BLaER1 (cell line): ENCODE data around the gene ASCC1.

ENCODE experiments used
- H3K27ac ChIP-seq: shearing (Covaris generic); formaldehyde crosslinking; 2 replicates; pipeline ENCODE4 v1.8.1; 2022
- H3K27me3 ChIP-seq: shearing (Covaris generic); formaldehyde crosslinking; 2 replicates; pipeline ENCODE4 v1.8.1; 2022
- H3K36me3 ChIP-seq: shearing (Covaris generic); formaldehyde crosslinking; 2 replicates; pipeline ENCODE4 v1.8.1; 2022
- H3K4me1 ChIP-seq: shearing (Covaris generic); formaldehyde crosslinking; 2 replicates; pipeline ENCODE4 v1.8.1; 2022
- H3K4me2 ChIP-seq: shearing (Covaris generic); formaldehyde crosslinking; 2 replicates; pipeline ENCODE4 v1.8.1; 2022
- H3K4me3 ChIP-seq: shearing (Covaris generic); formaldehyde crosslinking; 2 replicates; pipeline ENCODE4 v1.8.1; 2022
- H3K9ac ChIP-seq: shearing (Covaris generic); formaldehyde crosslinking; 2 replicates; pipeline ENCODE4 v1.8.1; 2022
- H3K9me3 ChIP-seq: shearing (Covaris generic); formaldehyde crosslinking; 2 replicates; pipeline ENCODE4 v1.8.1; 2022
- H4K20me1 ChIP-seq: shearing (Covaris generic); formaldehyde crosslinking; 2 replicates; pipeline ENCODE4 v1.8.1; 2022
- Cebpa-rat ChIP-seq: shearing (Covaris generic); IDR thresholded peaks from 2 replicates; pipeline ENCODE4 v1.8.1; 2022

ASCC1 gene

DNA sequence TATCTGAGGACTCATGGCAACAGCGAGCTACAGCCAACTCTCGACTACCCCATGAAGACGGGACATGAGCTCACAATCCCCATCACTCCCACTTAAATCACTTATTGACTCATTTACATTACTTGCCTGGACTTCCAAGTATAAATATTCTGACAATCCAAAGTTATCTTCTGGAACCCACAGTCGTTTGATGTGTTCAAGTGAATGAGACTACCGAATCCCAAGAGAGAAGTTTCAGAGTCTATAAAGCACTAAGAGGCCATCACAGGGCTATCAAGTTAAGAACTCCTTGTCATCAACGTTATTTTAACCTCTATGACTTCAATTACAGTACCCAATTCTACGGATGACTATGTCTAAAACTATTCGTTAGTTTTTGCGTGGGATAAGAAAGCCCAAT, 11.8 kb downstream of the ASCC1 start:
- H3K27ac ChIP-seq, result no peak overlapping the region

DNA sequence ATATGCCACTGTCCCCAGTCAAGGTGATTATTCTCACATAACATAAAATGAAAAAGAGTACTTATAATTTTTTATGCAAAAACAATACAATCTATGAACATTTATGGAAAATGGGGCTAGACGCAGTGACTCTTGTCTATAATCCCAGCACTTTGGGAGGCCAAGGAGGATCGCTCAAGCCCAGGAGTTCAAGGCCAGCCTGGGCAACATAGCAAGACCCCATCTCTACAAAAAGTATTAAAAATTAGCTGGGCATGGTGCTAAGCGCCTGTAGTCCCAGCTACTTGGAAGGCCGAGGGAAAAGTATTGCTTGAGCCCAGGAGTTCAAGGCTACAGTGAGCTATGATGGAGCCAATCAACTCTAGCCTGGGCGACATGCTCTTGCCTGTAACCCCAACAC, 14.8 kb downstream of the ASCC1 start:
- Histone ChIP-seq H4K20me1 (peaks cover 7% of the 10 kb centered on the region; the same call in 1 of the 2 replicates), H3K4me2 (no peak overlapping the region), H3K4me1 (peaks cover 20% of the 10 kb centered on the region), H3K36me3 (peaks cover 77% of the 10 kb centered on the region), H3K9me3 (no peaks in the 10 kb centered on the region), H3K4me3 (no peak overlapping the region), H3K27me3 (no peaks in the 10 kb centered on the region), H3K27ac (no peak overlapping the region), H3K9ac (no peak overlapping the region)
- no peak for TF ChIP-seq Cebpa-rat

More for the DNA sequence above, 11.8 kb downstream of the ASCC1 start:
- Histone ChIP-seq H3K4me2 (peak overlapping the region; percentile 65), H3K36me3 (peaks cover 89% of the 10 kb centered on the region), H3K9me3 (no peaks in the 10 kb centered on the region), H3K9ac (no peak overlapping the region), H4K20me1 (peaks cover 7% of the 10 kb centered on the region; the same call in 1 of the 2 replicates), H3K4me1 (peaks cover 20% of the 10 kb centered on the region), H3K27me3 (no peaks in the 10 kb centered on the region), H3K4me3 (no peak overlapping the region)
- no peak for TF ChIP-seq Cebpa-rat

DNA sequence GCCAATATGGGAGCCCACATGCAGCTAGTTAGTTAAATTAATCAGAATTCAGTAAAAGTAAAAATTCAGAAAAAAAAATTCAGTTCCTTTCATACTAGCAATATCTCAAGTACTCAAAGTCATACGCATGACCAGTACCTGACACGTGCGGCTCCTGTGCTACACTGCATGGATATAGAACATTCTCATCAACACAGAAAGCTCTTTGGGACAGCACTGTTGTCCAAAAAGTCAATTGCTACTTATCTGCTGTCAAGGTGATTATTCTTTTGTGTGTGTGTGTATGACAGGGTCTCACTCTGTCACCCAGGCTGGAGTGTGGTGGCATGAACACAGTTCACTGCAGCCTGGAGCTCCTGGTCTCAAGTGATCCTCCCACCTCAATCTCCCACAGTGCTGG, 15.2 kb downstream of the ASCC1 start:
- Histone ChIP-seq H4K20me1 (peaks cover 7% of the 10 kb centered on the region; the same call in 1 of the 2 replicates), H3K4me2 (no peak overlapping the region), H3K4me3 (no peak overlapping the region), H3K9ac (no peak overlapping the region), H3K27ac (no peak overlapping the region), H3K9me3 (no peaks in the 10 kb centered on the region), H3K4me1 (peaks cover 20% of the 10 kb centered on the region), H3K27me3 (no peaks in the 10 kb centered on the region), H3K36me3 (peaks cover 77% of the 10 kb centered on the region)
- no peak for TF ChIP-seq Cebpa-rat

DNA sequence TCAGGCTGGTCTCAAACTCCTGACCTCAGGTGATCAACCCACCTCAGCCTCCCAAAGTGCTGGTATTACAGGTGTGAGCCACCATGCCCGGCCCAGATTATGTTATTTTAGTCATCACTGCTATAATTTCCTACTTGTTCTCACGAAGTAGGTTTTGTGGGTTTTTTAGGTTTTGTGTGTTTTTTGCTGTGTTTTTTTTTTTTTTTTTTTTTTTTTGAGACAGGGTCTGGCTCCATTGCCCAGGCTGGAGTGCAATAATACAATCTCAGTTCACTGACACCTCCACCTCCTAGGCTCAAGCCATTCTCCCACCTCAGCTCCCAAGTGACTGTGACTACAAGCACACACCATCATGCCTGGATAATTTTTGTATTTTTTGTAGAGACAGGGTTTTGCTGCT, 21.1 kb downstream of the ASCC1 start:
- Histone ChIP-seq H4K20me1 (no peaks in the 10 kb centered on the region), H3K9ac (no peak overlapping the region), H3K36me3 (peaks cover 71% of the 10 kb centered on the region), H3K4me1 (no peaks in the 10 kb centered on the region), H3K27me3 (no peaks in the 10 kb centered on the region), H3K4me2 (no peak overlapping the region), H3K27ac (no peak overlapping the region), H3K4me3 (no peak overlapping the region), H3K9me3 (no peaks in the 10 kb centered on the region)
- no peak for TF ChIP-seq Cebpa-rat

DNA sequence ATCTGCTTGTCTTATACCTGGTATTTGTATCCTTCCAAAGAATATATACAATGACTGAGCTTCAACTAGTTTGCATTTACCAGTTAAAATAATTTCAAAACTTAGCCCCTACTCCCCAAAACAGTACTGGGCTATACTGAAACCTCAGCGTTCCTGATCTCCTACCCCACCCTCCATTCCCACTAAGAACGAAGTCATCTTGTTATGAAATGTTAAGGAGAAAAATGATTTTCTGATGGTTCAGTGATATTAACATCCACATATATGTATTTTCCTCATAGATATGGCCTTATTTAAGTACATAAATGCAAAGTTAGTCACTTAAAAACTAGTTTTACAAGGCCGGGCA, 29.1 kb downstream of the ASCC1 start:
- no peak overlapping the region for H3K4me3 ChIP-seq

DNA sequence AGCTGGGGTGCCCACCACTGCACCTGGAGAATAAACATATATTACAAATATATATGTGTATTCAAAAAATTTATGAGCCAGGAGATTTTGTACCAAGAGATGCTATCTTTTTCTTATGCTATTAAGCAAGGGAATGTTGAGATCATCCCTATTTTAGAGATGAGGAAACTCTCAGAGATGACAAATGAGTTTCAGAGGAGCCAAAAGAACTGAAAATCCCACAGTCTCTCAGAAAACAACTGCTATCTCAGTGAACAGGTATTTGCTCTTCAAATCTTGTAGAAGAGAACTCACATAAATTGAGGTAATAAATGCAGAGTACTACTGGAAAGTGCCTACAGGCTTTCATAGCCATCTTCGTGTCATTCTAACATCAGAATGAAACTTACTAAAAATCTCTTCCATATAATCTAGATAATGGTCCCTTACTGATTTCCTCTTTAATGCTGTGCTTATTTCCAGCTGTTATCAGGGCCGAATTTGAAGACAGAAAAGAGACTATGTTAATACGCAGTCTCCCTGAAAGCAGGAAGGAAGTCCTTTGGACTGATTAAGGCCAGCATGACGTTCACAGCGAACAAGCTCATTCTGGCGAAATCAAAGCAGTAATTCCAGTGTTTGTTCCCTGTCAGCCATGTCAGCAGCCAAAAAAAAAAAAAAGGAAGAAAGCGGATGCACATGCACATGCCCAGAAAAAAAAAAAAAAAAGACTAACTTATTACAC, 29.7 kb downstream of the ASCC1 start:
- H3K9me3 ChIP-seq, result peaks cover 21% of the 10 kb centered on the region
- H3K27ac ChIP-seq, result no peak overlapping the region
- no peak for TF ChIP-seq Cebpa-rat
- H3K27me3 ChIP-seq, result no peaks in the 10 kb centered on the region
- H3K36me3 ChIP-seq, result peaks cover 51% of the 10 kb centered on the region
- H4K20me1 ChIP-seq, result no peaks in the 10 kb centered on the region
- H3K4me1 ChIP-seq, result peaks cover 6% of the 10 kb centered on the region; the same call in 1 of the 2 replicates
- H3K4me3 ChIP-seq, result no peak overlapping the region
- H3K4me2 ChIP-seq, result no peak overlapping the region
- no peak overlapping the region for H3K9ac ChIP-seq

More for the DNA sequence above, 29.1 kb downstream of the ASCC1 start:
- peaks cover 6% of the 10 kb centered on the region; the same call in 1 of the 2 replicates for H3K4me1 ChIP-seq
- no peak for TF ChIP-seq Cebpa-rat
- no peaks in the 10 kb centered on the region for H3K27me3 ChIP-seq
- H3K4me2 ChIP-seq, result no peak overlapping the region
- no peak overlapping the region for H3K27ac ChIP-seq
- no peaks in the 10 kb centered on the region for H4K20me1 ChIP-seq
- peaks cover 50% of the 10 kb centered on the region for H3K36me3 ChIP-seq
- H3K9me3 ChIP-seq, result peaks cover 21% of the 10 kb centered on the region
- H3K9ac ChIP-seq, result no peak overlapping the region

DNA sequence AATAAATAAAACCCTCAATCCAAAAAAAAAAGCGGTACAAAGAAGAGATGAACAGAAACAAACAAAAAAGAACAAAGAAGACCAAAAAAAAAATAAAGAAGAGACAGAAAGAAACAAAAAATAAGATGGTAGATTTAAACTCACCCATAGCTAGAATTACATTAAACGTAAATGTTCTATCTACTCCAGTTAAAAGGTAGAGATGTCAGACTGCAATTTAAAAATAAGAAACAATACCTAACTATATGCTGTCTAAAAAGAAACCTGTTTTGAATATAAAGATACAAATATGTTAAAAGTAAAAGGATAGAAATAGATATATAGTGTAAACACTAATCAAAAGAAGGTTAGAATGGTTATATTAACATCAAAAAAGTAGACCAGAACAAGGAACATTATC, 31.9 kb downstream of the ASCC1 start:
- Histone ChIP-seq H3K27ac (no peak overlapping the region), H3K4me1 (peaks cover 6% of the 10 kb centered on the region; the same call in 1 of the 2 replicates), H3K36me3 (peaks cover 47% of the 10 kb centered on the region), H4K20me1 (no peaks in the 10 kb centered on the region), H3K9me3 (peaks cover 21% of the 10 kb centered on the region), H3K4me2 (no peak overlapping the region), H3K4me3 (no peak overlapping the region), H3K27me3 (no peaks in the 10 kb centered on the region), H3K9ac (no peak overlapping the region)
- TF ChIP-seq Cebpa-rat, result no peak

DNA sequence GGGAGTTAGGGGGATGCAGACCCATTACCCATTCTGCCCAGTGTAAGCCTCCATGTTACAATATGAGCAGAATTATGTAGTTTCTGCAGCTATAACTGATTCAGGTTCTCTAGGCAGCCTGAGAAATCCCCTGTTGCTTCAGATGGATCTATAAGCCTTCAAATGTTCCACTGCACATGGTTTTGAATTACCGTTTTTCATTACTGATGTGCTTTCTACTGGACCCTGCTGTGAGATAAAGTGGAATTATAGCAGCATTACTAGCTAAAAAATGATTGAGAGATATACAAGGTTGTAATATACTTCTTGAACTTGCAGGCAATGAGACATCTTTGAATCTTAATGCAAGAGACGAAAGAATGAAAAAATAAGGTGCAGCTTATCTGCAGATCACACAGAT, 38.6 kb downstream of the ASCC1 start:
- H3K4me3 ChIP-seq, result no peak overlapping the region
- no peaks in the 10 kb centered on the region for H4K20me1 ChIP-seq

DNA sequence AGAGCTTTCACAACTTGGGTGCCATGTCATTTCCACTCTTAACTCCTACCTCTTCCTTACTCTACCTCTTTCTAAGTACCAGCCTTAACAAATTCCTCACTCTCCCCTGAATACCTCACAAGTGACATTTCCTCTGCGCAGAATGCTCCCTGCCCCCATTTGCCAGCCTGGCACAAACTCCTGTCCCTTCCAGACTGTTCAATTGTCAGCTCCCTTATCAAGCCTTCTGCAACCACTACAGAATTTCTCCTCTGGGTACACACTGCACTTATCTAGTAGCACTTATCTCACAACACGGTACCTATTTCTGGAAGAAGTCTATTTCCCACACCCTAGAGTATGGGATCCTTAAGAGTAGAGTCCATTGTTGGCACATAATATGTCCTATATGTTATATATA, 39.4 kb downstream of the ASCC1 start:
- H3K36me3 ChIP-seq, result peaks cover 34% of the 10 kb centered on the region
- no peak overlapping the region for H3K9ac ChIP-seq
- H4K20me1 ChIP-seq, result no peaks in the 10 kb centered on the region
- no peaks in the 10 kb centered on the region for H3K9me3 ChIP-seq
- H3K4me3 ChIP-seq, result no peak overlapping the region
- no peak for TF ChIP-seq Cebpa-rat
- no peak overlapping the region for H3K4me2 ChIP-seq
- H3K4me1 ChIP-seq, result peaks cover 7% of the 10 kb centered on the region; the same call in 1 of the 2 replicates
- H3K27me3 ChIP-seq, result no peaks in the 10 kb centered on the region
- no peak overlapping the region for H3K27ac ChIP-seq

More for the DNA sequence above, 38.6 kb downstream of the ASCC1 start:
- TF ChIP-seq Cebpa-rat, result no peak
- H3K4me1 ChIP-seq, result peaks cover 7% of the 10 kb centered on the region; the same call in 1 of the 2 replicates
- no peaks in the 10 kb centered on the region for H3K9me3 ChIP-seq
- no peaks in the 10 kb centered on the region for H3K27me3 ChIP-seq
- H3K36me3 ChIP-seq, result peaks cover 38% of the 10 kb centered on the region
- no peak overlapping the region for H3K4me2 ChIP-seq
- no peak overlapping the region for H3K9ac ChIP-seq
- no peak overlapping the region for H3K27ac ChIP-seq

DNA sequence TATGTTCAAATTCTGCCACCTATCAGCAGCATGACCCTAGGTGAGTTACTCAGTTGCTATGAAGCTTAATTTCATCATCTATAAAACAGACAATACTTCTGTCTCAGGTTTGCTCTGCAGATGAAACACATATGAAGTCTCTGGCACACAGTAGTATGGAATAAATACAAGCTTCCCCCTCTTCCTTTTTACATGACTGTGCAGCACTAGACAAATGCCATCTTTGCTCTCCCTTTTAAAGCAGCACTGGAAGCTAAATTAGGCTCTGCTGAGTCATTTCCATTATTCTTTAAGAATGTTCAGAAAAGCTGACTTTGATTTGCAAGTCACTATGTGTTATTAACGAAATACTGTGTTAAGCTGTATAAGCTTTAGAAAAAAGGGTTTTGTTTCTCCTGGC, 40.9 kb downstream of the ASCC1 start:
- H3K4me1 ChIP-seq, result peaks cover 7% of the 10 kb centered on the region; the same call in 1 of the 2 replicates
- H3K36me3 ChIP-seq, result peaks cover 32% of the 10 kb centered on the region
- H3K27ac ChIP-seq, result no peak overlapping the region
- H3K9ac ChIP-seq, result no peak overlapping the region
- H4K20me1 ChIP-seq, result no peaks in the 10 kb centered on the region
- no peak overlapping the region for H3K4me2 ChIP-seq
- H3K27me3 ChIP-seq, result no peaks in the 10 kb centered on the region
- no peaks in the 10 kb centered on the region for H3K9me3 ChIP-seq
- H3K4me3 ChIP-seq, result no peak overlapping the region
- TF ChIP-seq Cebpa-rat, result no peak
